Measurements from ENCODE around the gene SEC14L1. TPM values are rescaled to one million over a fixed set of nuclear protein-coding genes. Genes with fewer than 3 reads are reported as not detected.
A peak's percentile ranks its signal among the peaks of the same experiment; 100 is the strongest.

The SEC14L1 gene
- total RNA-seq, 1 donor from 2014 or later = 144 TPM

DNA sequence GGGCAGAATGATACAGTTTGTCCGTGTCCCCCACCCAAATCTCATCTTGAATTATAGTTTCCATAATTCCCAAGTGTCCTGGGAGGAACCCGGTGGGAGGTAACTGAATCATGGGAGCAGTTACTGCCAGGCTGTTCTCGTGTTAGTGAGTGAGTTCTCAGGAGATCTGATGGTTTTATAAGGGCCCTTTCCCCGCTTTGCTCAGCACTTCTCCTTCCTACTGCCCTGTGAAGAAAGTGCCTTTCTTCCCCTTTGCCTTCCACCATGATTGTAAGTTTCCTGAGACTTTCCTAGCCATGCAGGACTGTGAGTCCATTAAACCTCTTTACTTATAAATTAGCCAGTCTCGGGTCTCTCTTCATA is 28.9 kb upstream of the SEC14L1 start:
- Histone ChIP-seq H3K4me1 (peaks cover 51% of the 10 kb centered on the region), H3K27me3 (no peaks in the 10 kb centered on the region), H3K36me3 (no peaks in the 10 kb centered on the region), H3K9me3 (no peaks in the 10 kb centered on the region), H3K4me3 (no peak overlapping the region), H3K27ac (peak overlapping the region; percentile 44)
- ATAC-seq = peak; percentile 45
- intact Hi-C loops (cut with DNase I) = no loop called here
- no peak for DNase-seq
- TF ChIP-seq, protein P1, sequence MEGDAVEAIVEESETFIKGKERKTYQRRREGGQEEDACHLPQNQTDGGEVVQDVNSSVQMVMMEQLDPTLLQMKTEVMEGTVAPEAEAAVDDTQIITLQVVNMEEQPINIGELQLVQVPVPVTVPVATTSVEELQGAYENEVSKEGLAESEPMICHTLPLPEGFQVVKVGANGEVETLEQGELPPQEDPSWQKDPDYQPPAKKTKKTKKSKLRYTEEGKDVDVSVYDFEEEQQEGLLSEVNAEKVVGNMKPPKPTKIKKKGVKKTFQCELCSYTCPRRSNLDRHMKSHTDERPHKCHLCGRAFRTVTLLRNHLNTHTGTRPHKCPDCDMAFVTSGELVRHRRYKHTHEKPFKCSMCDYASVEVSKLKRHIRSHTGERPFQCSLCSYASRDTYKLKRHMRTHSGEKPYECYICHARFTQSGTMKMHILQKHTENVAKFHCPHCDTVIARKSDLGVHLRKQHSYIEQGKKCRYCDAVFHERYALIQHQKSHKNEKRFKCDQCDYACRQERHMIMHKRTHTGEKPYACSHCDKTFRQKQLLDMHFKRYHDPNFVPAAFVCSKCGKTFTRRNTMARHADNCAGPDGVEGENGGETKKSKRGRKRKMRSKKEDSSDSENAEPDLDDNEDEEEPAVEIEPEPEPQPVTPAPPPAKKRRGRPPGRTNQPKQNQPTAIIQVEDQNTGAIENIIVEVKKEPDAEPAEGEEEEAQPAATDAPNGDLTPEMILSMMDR (IDR thresholded peaks at IDR 0.05) = no peak

DNA sequence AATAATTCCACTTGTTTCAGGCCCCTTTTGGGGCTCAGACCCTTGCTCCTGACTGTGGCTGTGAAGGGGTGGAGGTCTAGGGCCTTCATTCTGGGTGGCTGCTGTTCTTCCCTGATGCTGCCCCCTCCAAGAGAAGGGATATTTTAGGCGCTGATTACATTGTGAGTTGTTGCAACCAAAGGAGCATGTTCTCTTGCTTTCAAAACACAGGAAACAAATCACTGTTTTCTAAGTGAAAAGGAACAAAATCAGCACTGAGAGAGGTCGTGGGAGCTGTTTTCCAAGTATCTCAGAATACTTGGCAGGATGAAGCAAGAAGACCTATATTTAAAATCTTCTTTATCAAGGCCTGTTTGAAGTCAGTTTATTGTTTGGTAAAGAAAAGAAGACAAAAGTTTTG is 25.3 kb upstream of the SEC14L1 start:
- Histone ChIP-seq H3K36me3 (no peaks in the 10 kb centered on the region), H3K27me3 (no peaks in the 10 kb centered on the region), H3K9me3 (no peaks in the 10 kb centered on the region), H3K4me1 (peaks cover 56% of the 10 kb centered on the region), H3K27ac (peak overlapping the region; percentile 63), H3K4me3 (no peak overlapping the region)
- TF ChIP-seq, protein P1 (IDR thresholded peaks at IDR 0.05) = no peak
- no peak for DNase-seq
- intact Hi-C loops (cut with DNase I) = no loop called here
- peak; percentile 29 for ATAC-seq

DNA sequence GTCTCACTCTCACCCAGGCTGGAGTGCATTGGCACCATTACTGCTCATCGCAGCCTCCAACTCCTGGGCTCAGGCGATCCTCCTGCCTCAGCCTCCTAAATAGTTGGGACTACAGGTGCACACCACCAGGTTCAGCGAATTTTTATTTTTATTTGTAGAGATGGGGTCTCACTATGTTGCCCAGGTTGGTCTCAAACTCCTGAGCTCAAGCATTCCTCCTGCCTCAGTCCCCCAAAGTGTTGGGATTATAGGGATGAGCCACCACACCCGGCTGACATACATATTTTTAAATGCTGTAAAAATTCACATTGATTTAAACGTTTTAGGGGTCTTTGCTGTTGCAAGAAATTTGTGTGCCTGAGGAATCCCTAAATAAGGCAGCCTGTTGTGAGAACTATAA is 24.8 kb upstream of the SEC14L1 start:
- H3K4me3 ChIP-seq = no peak overlapping the region
- H3K36me3 ChIP-seq = no peaks in the 10 kb centered on the region
- peak overlapping the region; percentile 59 for H3K27ac ChIP-seq
- no peaks in the 10 kb centered on the region for H3K27me3 ChIP-seq
- H3K9me3 ChIP-seq = no peaks in the 10 kb centered on the region
- intact Hi-C loops (cut with DNase I) = no loop called here
- ATAC-seq = no peak
- peaks cover 52% of the 10 kb centered on the region for H3K4me1 ChIP-seq
- no peak for DNase-seq
- TF ChIP-seq, protein P1 (IDR thresholded peaks at IDR 0.05) = no peak

DNA sequence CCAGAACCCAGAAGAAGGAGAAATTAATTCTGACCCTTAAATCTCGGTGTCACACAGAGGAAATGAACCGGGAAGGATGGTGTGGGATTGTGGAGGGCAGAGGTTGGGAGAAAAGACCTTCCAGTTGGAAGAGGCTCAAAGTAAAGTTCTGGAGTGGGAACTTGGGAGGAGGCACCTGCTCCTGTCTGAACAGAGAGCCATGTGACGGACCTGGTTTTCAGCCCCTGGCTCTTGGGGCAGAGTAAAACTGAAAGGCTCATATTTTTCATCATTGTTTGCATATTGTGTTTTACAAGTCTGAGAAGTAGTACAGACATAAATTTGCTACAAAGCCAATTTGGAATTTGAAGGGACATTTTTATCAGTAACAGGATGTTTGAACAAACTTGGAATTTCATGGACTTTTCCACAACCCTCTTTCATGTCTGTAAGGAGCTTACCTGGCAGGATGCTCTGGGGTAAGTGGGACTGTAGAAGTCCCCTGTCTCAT is 24.4 kb upstream of the SEC14L1 start:
- TF ChIP-seq, protein P1 (IDR thresholded peaks at IDR 0.05) = no peak
- ATAC-seq = no peak

DNA sequence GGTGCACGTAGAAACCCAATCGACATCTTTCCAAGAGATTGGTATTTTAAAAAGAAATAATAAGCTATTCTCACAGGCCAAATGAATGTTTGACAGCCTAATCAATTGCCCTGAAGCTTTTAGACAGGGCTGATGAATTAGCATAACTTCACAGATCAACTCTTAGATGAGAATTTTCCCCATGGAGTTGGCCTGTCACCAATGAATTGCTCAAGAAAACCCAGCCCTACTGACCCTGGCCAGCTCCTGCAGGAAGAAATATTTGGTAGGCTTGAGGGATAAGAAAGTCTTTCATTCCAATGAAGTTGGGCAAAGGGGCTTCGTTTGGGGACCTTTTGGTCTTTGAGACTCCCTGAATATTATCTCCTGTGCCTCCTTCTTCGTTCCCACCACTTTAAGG is 23.4 kb upstream of the SEC14L1 start:
- no peak overlapping the region for H3K4me3 ChIP-seq
- DNase-seq (no peak), ATAC-seq (no peak)
- H3K9me3 ChIP-seq = no peaks in the 10 kb centered on the region
- H3K27me3 ChIP-seq = no peaks in the 10 kb centered on the region
- peak overlapping the region; percentile 20 for H3K27ac ChIP-seq
- TF ChIP-seq, protein P1 (IDR thresholded peaks at IDR 0.05) = no peak
- peaks cover 55% of the 10 kb centered on the region for H3K4me1 ChIP-seq
- intact Hi-C loops (cut with DNase I) = no loop called here
- H3K36me3 ChIP-seq = no peaks in the 10 kb centered on the region

More for the DNA sequence above, 24.4 kb upstream of the SEC14L1 start:
- Histone ChIP-seq H3K4me3 (no peak overlapping the region), H3K4me1 (peaks cover 52% of the 10 kb centered on the region), H3K27me3 (no peaks in the 10 kb centered on the region), H3K27ac (peak overlapping the region; percentile 59), H3K9me3 (no peaks in the 10 kb centered on the region), H3K36me3 (no peaks in the 10 kb centered on the region)
- intact Hi-C loops (cut with DNase I) = no loop called here
- DNase-seq = no peak

Measured in upper lobe of right lung (tissue), 1 donor.